CD4-positive, alpha-beta T cell treated with Interleukin-15 for 1 hour (primary cell): ENCODE data around the gene FGFR3.

Source experiments
- DNase-seq: peaks from one replicate; pipeline ENCODE4 v3.0.0-alpha.2; 2020

FGFR3 gene

GRCh38 chr4:1792832-1793495 is at the start of gene FGFR3:
Gene FGFR3 (plus strand): TSS chr4:1793293. CDS start chr4:1793935, 642 bp downstream.
- DNase-seq, result peak; percentile 21

- DNase-seq, result no peak
These were observed 49.5 kb upstream of the FGFR3 start for GRCh38 chr4:1743551-1743950.

GRCh38 chr4:1743975-1744374 is 49.1 kb upstream of the FGFR3 start:
- no peak for DNase-seq

- DNase-seq, result no peak
These were observed 48.5 kb upstream of the FGFR3 start for GRCh38 chr4:1744552-1744951.

- no peak for DNase-seq
These were observed 47.9 kb upstream of the FGFR3 start for GRCh38 chr4:1745165-1745564.

- no peak for DNase-seq
These were observed 47.4 kb upstream of the FGFR3 start for GRCh38 chr4:1745697-1746096.

- DNase-seq, result peak; percentile 76
These were observed 46.8 kb upstream of the FGFR3 start for GRCh38 chr4:1746265-1746691.

GRCh38 chr4:1746919-1747602 is 46.0 kb upstream of the FGFR3 start:
- no peak for DNase-seq

- no peak for DNase-seq
These were observed 45.5 kb upstream of the FGFR3 start for GRCh38 chr4:1747603-1747967.

- DNase-seq, result peak; percentile 70
These were observed 44.6 kb upstream of the FGFR3 start for GRCh38 chr4:1748465-1748995.

- DNase-seq, result no peak
These were observed 43.7 kb upstream of the FGFR3 start for GRCh38 chr4:1749370-1749769.

GRCh38 chr4:1749826-1750225 is 43.3 kb upstream of the FGFR3 start:
- no peak for DNase-seq

GRCh38 chr4:1750381-1751154 is 42.5 kb upstream of the FGFR3 start:
- no peak for DNase-seq

GRCh38 chr4:1751155-1751918 is 41.8 kb upstream of the FGFR3 start:
- no peak for DNase-seq

- no peak for DNase-seq
These were observed 41.2 kb upstream of the FGFR3 start for GRCh38 chr4:1751919-1752283.

GRCh38 chr4:1752284-1753041 is 40.6 kb upstream of the FGFR3 start:
- DNase-seq, result no peak

GRCh38 chr4:1753294-1753696 is 39.8 kb upstream of the FGFR3 start:
- DNase-seq, result no peak

GRCh38 chr4:1753697-1754311 is 39.3 kb upstream of the FGFR3 start:
- DNase-seq, result no peak

- DNase-seq, result no peak
These were observed 38.8 kb upstream of the FGFR3 start for GRCh38 chr4:1754336-1754735.

GRCh38 chr4:1755297-1755696 is 37.8 kb upstream of the FGFR3 start:
- no peak for DNase-seq

- DNase-seq, result no peak
These were observed 37.0 kb upstream of the FGFR3 start for GRCh38 chr4:1756079-1756478.
